ENCODE data around the gene IGF2BP2. TPM values are rescaled to one million over a fixed set of nuclear protein-coding genes. Genes with fewer than 3 reads are reported as not detected.

The IGF2BP2 gene
- total RNA-seq, 2 experiments from 2014 or later: 0.43 to 0.44 TPM

DNA sequence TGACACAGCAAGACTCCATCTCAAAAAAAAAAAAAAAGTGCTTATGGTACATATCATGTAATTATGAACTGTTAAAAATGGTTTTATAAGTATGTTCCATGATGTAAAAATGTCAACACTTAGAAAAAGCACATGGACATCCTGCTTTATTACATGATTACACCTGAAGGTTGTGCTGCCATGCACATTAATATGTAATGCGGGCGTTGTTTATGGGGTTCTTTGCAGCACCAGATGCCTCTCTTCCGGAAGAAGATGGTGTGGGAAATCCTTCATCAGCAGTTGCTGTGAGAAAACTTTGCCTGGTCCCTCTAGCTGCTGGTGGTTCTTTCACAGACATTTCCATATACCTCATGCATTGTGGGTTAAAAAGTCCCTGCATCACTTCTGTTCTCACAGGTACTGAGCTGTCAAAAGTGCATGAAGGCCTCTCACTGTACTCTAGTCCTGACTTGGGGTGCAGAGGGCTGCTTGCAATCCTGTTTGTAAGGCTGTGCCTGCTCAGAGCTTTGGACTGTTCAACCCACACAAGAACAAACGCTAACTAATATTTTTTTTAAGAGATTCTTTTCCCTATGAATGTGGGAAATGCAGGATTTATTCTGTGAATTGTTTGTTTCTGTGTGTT is 195.2 kb downstream of the IGF2BP2 start:
- CTCF ChIA-PET: no interaction called here
- Mint-ChIP-seq H3K9me3 (no peaks in the 10 kb centered on the region), H3K36me3 (ENCODE audit: low read depth) (peaks cover 10% of the 10 kb centered on the region), H3K4me1 (ENCODE audit: low read depth) (peaks cover 6% of the 10 kb centered on the region), H3K4me3 (no peak overlapping the region), H3K27me3 (ENCODE audit: low read depth) (no peaks in the 10 kb centered on the region), H3K27ac (no peak overlapping the region)
- no peak for DNase-seq
- intact Hi-C loops (cut with micrococcal nuclease): no loop called here

DNA sequence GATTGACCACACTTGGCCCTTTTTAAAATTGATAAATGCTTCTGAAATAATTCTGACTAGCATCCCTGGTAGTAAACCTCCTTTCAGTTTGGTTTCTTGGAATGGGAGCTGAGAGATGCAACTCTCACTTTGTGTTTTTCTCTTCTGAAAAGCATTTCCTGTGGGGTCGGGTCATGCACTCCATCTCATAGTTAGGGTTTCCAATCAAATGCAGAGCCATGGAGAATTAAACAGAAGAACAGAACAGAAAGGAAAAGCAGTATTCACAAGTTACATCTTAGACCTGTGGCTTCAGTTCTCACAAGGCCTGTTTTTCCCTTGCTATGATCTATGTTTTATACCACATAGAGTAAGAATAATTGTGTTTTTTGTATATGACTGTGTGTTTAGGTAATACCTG is 199.1 kb downstream of the IGF2BP2 start:
- Mint-ChIP-seq H3K27ac (peak overlapping the region; percentile 41), H3K36me3 (ENCODE audit: low read depth) (peaks cover 14% of the 10 kb centered on the region), H3K27me3 (ENCODE audit: low read depth) (no peaks in the 10 kb centered on the region), H3K4me1 (ENCODE audit: low read depth) (no peaks in the 10 kb centered on the region), H3K4me3 (no peak overlapping the region), H3K9me3 (no peaks in the 10 kb centered on the region)
- CTCF ChIA-PET: interaction anchor here (1.1 kb wide), 1 partner anchor 66 kb away, joined by 3 read pairs; no protein-coding TSS in a partner anchor
- intact Hi-C loops (cut with micrococcal nuclease): no loop called here
- no peak for DNase-seq

DNA sequence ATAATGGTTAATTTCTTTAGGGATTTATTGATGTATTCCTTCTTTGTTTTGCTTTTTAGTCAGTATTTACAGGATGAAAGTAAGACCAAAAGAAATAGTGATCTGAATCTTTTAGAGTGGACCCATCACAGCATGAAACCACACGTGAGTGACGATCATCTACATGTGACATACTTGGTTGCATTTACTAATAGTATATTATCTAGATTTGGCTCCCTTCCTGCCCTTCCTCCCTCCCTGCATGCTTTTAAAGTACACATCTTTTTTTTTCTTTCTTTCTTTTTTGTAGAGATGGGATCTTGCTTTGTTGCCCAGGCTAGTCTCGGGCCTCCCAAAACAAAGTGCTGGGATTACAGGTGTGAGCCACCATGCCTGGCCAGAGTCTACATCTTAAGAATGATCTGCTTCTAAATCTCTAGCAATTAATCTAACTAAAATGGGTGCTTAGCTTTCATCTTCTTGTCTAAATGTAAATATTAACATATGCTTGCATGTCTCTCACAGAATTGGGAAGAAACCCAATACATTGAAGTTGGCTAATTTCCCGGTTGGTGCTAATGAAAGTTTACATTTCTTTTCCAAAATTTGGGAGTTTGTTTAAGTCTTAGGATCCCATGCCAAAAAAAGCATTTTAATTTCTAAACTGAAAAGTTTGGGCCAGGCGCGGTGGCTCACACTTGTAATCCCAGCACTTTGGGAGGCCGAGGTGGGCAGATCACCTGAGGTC is 200.7 kb downstream of the IGF2BP2 start:
- peaks cover 12% of the 10 kb centered on the region for H3K36me3 Mint-ChIP-seq (ENCODE audit: low read depth)
- no peaks in the 10 kb centered on the region for H3K27me3 Mint-ChIP-seq (ENCODE audit: low read depth)
- no peak overlapping the region for H3K27ac Mint-ChIP-seq
- no peak overlapping the region for H3K4me3 Mint-ChIP-seq
- CTCF ChIA-PET: interaction anchor here (0.6 kb wide), 1 partner anchor 118 kb away, joined by 4 read pairs; no protein-coding TSS in a partner anchor
- H3K4me1 Mint-ChIP-seq (ENCODE audit: low read depth): no peaks in the 10 kb centered on the region
- intact Hi-C loops (cut with micrococcal nuclease): no loop called here
- no peaks in the 10 kb centered on the region for H3K9me3 Mint-ChIP-seq
- DNase-seq: no peak

DNA sequence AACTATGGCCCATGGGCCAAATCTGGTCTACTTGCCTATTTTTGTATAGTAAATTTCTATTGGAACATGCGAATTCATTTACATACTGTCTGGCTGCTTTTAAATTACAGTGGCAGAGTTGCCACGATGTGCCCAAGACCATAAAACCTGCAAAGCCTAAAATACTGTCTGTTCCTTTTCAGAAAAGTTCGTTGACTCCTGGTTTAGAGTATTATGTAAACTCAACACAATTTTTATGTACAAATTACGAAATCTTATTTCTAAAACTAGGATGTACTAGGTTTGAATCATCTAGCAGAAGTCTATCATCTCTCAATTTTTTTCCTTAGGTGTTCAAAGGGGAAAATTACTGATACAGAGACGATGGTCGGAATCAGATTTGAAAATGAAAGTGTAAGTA is 211.8 kb downstream of the IGF2BP2 start:
- no peak overlapping the region for H3K27ac Mint-ChIP-seq
- peaks cover 22% of the 10 kb centered on the region for H3K36me3 Mint-ChIP-seq (ENCODE audit: low read depth)
- DNase-seq: no peak
- CTCF ChIA-PET: no interaction called here
- no peaks in the 10 kb centered on the region for H3K4me1 Mint-ChIP-seq (ENCODE audit: low read depth)
- H3K9me3 Mint-ChIP-seq: no peaks in the 10 kb centered on the region
- H3K4me3 Mint-ChIP-seq: no peak overlapping the region
- H3K27me3 Mint-ChIP-seq (ENCODE audit: low read depth): no peaks in the 10 kb centered on the region
- intact Hi-C loops (cut with micrococcal nuclease): no loop called here

- CTCF ChIA-PET: interaction anchor here (1.1 kb wide), 1 partner anchor 10 kb away, joined by 3 read pairs; no protein-coding TSS in a partner anchor
- Mint-ChIP-seq H3K36me3 (ENCODE audit: low read depth) (peaks cover 45% of the 10 kb centered on the region), H3K27ac (peak overlapping the region; percentile 36), H3K9me3 (no peaks in the 10 kb centered on the region), H3K4me1 (ENCODE audit: low read depth) (peaks cover 10% of the 10 kb centered on the region), H3K27me3 (ENCODE audit: low read depth) (no peaks in the 10 kb centered on the region), H3K4me3 (no peak overlapping the region)
- intact Hi-C loops (cut with micrococcal nuclease): no loop called here
- no peak for DNase-seq
Measured at GRCh38 chr3:185606196-185606595, 218.6 kb downstream of the IGF2BP2 start.

DNA sequence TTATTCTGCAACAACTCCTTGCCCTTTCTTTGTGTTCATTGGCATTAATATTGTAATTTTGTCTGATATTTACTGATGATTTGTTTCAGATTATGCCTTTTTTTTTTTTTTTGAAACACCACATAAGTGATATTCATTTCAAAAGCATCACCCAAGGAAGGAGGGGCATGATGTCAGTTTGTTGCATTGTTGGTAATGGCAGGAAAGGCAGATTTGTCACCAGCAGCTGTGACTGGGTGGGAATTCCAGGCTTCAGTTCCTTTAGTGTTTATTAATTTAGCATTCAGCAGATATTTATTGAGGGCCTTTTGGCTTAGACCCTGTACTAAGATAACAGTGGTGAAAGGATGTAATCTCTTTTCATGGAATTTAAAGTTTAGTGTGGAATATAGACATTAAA is 219.3 kb downstream of the IGF2BP2 start:
- Mint-ChIP-seq H3K4me3 (no peak overlapping the region), H3K27ac (no peak overlapping the region), H3K36me3 (ENCODE audit: low read depth) (peaks cover 49% of the 10 kb centered on the region), H3K9me3 (no peaks in the 10 kb centered on the region), H3K27me3 (ENCODE audit: low read depth) (no peaks in the 10 kb centered on the region), H3K4me1 (ENCODE audit: low read depth) (peaks cover 10% of the 10 kb centered on the region)
- CTCF ChIA-PET: interaction anchor here (0.6 to 1.1 kb wide), 2 partner anchors 9 to 12 kb away, joined by 3 read pairs; no protein-coding TSS in a partner anchor
- intact Hi-C loops (cut with micrococcal nuclease): no loop called here
- peak; percentile 8 for DNase-seq

DNA sequence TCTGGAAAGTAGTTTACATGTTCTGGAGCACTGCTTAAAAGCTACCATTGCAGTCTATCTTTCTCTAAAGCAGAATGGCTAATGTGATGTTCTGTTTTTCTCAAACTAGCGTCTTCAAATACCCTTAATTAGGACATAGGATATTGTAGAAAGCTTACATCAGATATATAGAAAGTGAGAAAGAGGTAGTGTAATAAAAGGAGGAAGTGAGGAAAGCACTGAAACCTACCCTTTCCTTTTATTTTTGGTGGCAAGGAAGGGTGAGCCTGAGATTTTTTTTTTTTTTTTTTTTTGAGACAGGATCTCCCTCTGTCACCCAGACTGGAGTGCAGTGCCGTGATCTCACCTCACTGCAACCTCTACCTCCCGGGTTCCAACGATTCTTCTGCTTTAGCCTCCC is 229.3 kb downstream of the IGF2BP2 start:
- H3K9me3 Mint-ChIP-seq: no peaks in the 10 kb centered on the region
- no peak overlapping the region for H3K4me3 Mint-ChIP-seq
- CTCF ChIA-PET: no interaction called here
- no peaks in the 10 kb centered on the region for H3K27me3 Mint-ChIP-seq (ENCODE audit: low read depth)
- H3K4me1 Mint-ChIP-seq (ENCODE audit: low read depth): peaks cover 8% of the 10 kb centered on the region
- H3K36me3 Mint-ChIP-seq (ENCODE audit: low read depth): peaks cover 10% of the 10 kb centered on the region
- H3K27ac Mint-ChIP-seq: peak overlapping the region; percentile 73
- no peak for DNase-seq
- intact Hi-C loops (cut with micrococcal nuclease): no loop called here

DNA sequence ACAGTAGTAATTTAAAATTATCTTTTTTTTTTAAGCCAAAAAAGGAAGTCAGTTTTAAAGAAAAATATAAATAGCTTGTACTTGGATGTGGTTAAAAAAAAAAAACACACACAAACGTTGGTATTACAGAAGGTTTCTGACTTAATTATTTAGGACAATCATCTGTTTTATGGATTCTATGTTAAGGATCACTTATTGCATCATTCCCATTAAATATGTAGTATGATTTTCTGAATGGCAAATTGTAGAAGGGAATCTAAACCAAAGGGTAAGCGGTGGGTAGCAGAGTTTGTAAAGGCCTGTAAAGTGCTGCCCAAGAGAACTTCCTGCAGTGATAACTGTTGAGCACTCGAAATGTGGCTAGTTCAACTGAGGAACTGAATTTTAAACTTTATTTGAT is 230.8 kb downstream of the IGF2BP2 start:
- intact Hi-C loops (cut with micrococcal nuclease): no loop called here
- Mint-ChIP-seq H3K36me3 (ENCODE audit: low read depth) (peaks cover 10% of the 10 kb centered on the region), H3K4me3 (no peak overlapping the region), H3K27me3 (ENCODE audit: low read depth) (no peaks in the 10 kb centered on the region), H3K4me1 (ENCODE audit: low read depth) (peaks cover 12% of the 10 kb centered on the region), H3K27ac (no peak overlapping the region), H3K9me3 (no peaks in the 10 kb centered on the region)
- DNase-seq: no peak
- CTCF ChIA-PET: no interaction called here

Small RNAs within 50 kb of the gene (microRNA-seq; reads per million reads assigned to microRNA genes)
- gene MIR548AQ (ENCODE audit: borderline microRNAs expressed, borderline replicate concordance): not detected

Other genes starting within 250 kb of the IGF2BP2 start
- 10 to 100 TPM; 19.4 to 25.0 TPM for gene SENP2, start 238.7 kb downstream of the IGF2BP2 start, total RNA-seq
- 100 to 1,000 TPM; 172 to 176 TPM for gene TRA2B, start 113.0 kb upstream of the IGF2BP2 start, total RNA-seq